HepG2 (cell line): Measurements from ENCODE around the gene SPATA25. TPM values are rescaled to one million over a fixed set of nuclear protein-coding genes. Genes with fewer than 3 reads are reported as not detected.

Source experiments
- CAMTA2 ChIP-seq: sonication (generic); formaldehyde crosslinking; IDR thresholded peaks from 2 replicates; pipeline ENCODE4 v1.4.0; 2020; ENCODE audit warnings: mild to moderate bottlenecking, missing genetic modification reagents, borderline replicate concordance
- CCDC6 ChIP-seq: sonication (generic); formaldehyde crosslinking; IDR thresholded peaks from 2 replicates; pipeline ENCODE4 v1.8.1; 2022; ENCODE audit warnings: mild to moderate bottlenecking, missing genetic modification reagents, moderate library complexity
- ISL2 ChIP-seq: sonication (generic); formaldehyde crosslinking; IDR thresholded peaks from 2 replicates; pipeline ENCODE4 v1.5.0; 2020; ENCODE audit warnings: missing genetic modification reagents
- KAT7 ChIP-seq: IDR thresholded peaks from 2 replicates; pipeline ENCODE4 v1.6.1; 2018; ENCODE audit warnings: borderline replicate concordance, missing compliant biosample characterization
- MXD4 ChIP-seq: IDR thresholded peaks from 2 replicates; pipeline ENCODE4 v1.6.1; 2016; ENCODE audit warnings: mild to moderate bottlenecking, missing biosample characterization, missing genetic modification reagents
- RORA ChIP-seq: sonication (generic); formaldehyde crosslinking; IDR thresholded peaks from 2 replicates; pipeline ENCODE4 v1.5.0; 2020; ENCODE audit warnings: mild to moderate bottlenecking, missing genetic modification reagents, moderate library complexity
- SP1 ChIP-seq, 2 experiments: fragments of 450-650 bp in 1 of 2; sonication (generic) in 1 of 2; formaldehyde crosslinking in 1 of 2; IDR thresholded peaks; 2 replicates each; pipeline versions ENCODE4 v1.4.0 to v1.6.1; 2016 to 2020; ENCODE audit warnings: missing genetic modification reagents in 1 of 2
- ZC3H4 ChIP-seq: sonication (generic); formaldehyde crosslinking; IDR thresholded peaks from 2 replicates; pipeline ENCODE4 v1.4.0; 2020; ENCODE audit warnings: missing genetic modification reagents, borderline replicate concordance
- ZFP36L1 ChIP-seq: sonication (generic); formaldehyde crosslinking; IDR thresholded peaks from 2 replicates; pipeline ENCODE4 v1.8.0; 2022; ENCODE audit warnings: mild to moderate bottlenecking, missing genetic modification reagents, moderate library complexity
- ZNF160 ChIP-seq: sonication (generic); formaldehyde crosslinking; IDR thresholded peaks from 2 replicates; pipeline ENCODE4 v1.8.0; 2022; ENCODE audit warnings: mild to moderate bottlenecking, inconsistent platforms, missing genetic modification reagents
- ZNF567 ChIP-seq: sonication (generic); formaldehyde crosslinking; IDR thresholded peaks from 2 replicates; pipeline ENCODE4 v1.8.1; 2023; ENCODE audit warnings: mild to moderate bottlenecking, missing genetic modification reagents, borderline replicate concordance
- polyA plus RNA-seq, 8 experiments: library from polyadenylated mRNA; depleted of rRNA in 3 of 8; stranded (reverse) in 7 of 8; unstranded in 1 of 8; fragments of >200 nt; fragmentation: Illumina TruSeq in 4 of 8; extraction: Trizol in 4 of 8; gene quantifications; 2 replicates each; pipeline versions ENCODE4 v1.2.1 to v1.2.3, GENCODE V29; 2011 to 2016; ENCODE audit warnings: low read depth in 4 of 8, missing spikeins in 1 of 8, mixed read lengths in 1 of 8; ENCODE audit not compliant: insufficient read depth in 1 of 8
- total RNA-seq, 5 experiments: library from RNA; depleted of rRNA; stranded (reverse); fragments of >200 nt; fragmentation: Illumina TruSeq; extraction: Trizol; gene quantifications; 2 replicates each; pipeline ENCODE4 v1.2.3, GENCODE V29; 2016; ENCODE audit warnings: low read depth in 1 of 5
- TF ChIP-seq, protein P1 (sequence below): sonication (generic); formaldehyde crosslinking; IDR thresholded peaks from 2 replicates; pipeline ENCODE4; 2020; ENCODE audit warnings: missing genetic modification reagents, mild to moderate bottlenecking, borderline replicate concordance
- TF ChIP-seq, protein P2 (sequence below): sonication (generic); formaldehyde crosslinking; IDR thresholded peaks from 2 replicates; pipeline ENCODE4 v1.5.1; 2020; ENCODE audit warnings: mild to moderate bottlenecking, missing genetic modification reagents, borderline replicate concordance
- TF ChIP-seq, protein P3 (sequence below): sonication (generic); formaldehyde crosslinking; IDR thresholded peaks from 2 replicates; pipeline ENCODE4 v1.4.0; 2020; ENCODE audit warnings: missing genetic modification reagents
- TF ChIP-seq, protein P4 (sequence below): sonication (generic); formaldehyde crosslinking; IDR thresholded peaks from 2 replicates; pipeline ENCODE4 v1.9.0; 2022; ENCODE audit warnings: missing genetic modification reagents, mild to moderate bottlenecking, borderline replicate concordance

SPATA25 gene
- total and polyA plus RNA-seq, 2 of the 13 experiments (the other 11 are each of a cell fraction or from before 2014, with no cell fraction given): 4.8 to 7.6 TPM

DNA sequence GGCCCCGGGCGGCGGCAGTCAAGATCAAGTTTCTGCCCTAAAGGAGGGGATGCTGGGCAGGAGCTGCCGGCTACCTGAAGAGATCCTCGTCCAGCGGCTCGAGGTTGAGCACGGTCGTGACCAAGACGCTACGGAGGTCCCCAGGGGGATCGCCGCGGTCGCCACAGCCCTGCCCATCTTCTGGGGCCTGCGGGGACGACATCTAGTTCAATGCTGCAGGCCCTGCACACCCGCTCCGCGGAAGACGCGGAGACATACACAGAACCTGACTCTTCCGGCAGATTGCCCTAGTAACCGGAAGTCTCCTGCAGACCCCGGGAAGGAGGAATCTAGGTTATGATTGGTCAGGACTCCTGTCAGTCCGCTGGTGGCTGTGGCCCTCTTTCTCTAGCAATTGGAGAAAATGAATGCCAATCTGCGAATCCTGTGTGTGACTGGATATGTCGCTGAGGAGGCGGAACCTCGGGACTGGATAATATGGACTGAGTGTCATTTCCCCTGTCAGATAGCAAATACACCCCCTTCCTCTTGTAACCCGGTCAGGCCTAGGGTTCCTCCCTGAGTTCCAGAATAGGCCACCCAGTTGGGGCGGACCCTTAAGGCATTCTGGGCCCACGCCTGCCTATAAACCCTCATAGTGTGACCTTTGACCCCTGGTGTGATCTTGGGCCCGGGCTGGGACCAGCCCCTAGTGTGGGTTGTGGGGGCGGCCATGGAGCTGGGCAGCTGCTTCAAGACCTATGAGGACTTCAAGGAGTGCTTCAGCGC, 30.1 kb downstream of the SPATA25 start, which contains the start of the genes ACOT8 and ZSWIM3 (continued):
- TF ChIP-seq CCDC6 (CRISPR knock-in tag): no peak
- no peak; the same call in 1 of the 2 replicates for TF ChIP-seq KAT7 (CRISPR knock-in tag)
- 0 out of 2 replicates have a peak, but pooled peaks have one; percentile 41 for TF ChIP-seq ZFP36L1 (CRISPR knock-in tag)
- no peak for TF ChIP-seq ZNF160 (CRISPR knock-in tag)
- TF ChIP-seq ZNF567 (CRISPR knock-in tag): peak; percentile 67; the same call in 1 of the 2 replicates
- 0 out of 2 replicates have a peak, but pooled peaks have one; percentile 66 for TF ChIP-seq CAMTA2 (CRISPR knock-in tag)
- TF ChIP-seq MXD4 (CRISPR knock-in tag): peak; percentile 97
- TF ChIP-seq, protein P1, sequence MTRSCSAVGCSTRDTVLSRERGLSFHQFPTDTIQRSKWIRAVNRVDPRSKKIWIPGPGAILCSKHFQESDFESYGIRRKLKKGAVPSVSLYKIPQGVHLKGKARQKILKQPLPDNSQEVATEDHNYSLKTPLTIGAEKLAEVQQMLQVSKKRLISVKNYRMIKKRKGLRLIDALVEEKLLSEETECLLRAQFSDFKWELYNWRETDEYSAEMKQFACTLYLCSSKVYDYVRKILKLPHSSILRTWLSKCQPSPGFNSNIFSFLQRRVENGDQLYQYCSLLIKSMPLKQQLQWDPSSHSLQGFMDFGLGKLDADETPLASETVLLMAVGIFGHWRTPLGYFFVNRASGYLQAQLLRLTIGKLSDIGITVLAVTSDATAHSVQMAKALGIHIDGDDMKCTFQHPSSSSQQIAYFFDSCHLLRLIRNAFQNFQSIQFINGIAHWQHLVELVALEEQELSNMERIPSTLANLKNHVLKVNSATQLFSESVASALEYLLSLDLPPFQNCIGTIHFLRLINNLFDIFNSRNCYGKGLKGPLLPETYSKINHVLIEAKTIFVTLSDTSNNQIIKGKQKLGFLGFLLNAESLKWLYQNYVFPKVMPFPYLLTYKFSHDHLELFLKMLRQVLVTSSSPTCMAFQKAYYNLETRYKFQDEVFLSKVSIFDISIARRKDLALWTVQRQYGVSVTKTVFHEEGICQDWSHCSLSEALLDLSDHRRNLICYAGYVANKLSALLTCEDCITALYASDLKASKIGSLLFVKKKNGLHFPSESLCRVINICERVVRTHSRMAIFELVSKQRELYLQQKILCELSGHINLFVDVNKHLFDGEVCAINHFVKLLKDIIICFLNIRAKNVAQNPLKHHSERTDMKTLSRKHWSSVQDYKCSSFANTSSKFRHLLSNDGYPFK (CRISPR knock-in tag): peak; percentile 83; the same call in 1 of the 2 replicates
- TF ChIP-seq, protein P2, sequence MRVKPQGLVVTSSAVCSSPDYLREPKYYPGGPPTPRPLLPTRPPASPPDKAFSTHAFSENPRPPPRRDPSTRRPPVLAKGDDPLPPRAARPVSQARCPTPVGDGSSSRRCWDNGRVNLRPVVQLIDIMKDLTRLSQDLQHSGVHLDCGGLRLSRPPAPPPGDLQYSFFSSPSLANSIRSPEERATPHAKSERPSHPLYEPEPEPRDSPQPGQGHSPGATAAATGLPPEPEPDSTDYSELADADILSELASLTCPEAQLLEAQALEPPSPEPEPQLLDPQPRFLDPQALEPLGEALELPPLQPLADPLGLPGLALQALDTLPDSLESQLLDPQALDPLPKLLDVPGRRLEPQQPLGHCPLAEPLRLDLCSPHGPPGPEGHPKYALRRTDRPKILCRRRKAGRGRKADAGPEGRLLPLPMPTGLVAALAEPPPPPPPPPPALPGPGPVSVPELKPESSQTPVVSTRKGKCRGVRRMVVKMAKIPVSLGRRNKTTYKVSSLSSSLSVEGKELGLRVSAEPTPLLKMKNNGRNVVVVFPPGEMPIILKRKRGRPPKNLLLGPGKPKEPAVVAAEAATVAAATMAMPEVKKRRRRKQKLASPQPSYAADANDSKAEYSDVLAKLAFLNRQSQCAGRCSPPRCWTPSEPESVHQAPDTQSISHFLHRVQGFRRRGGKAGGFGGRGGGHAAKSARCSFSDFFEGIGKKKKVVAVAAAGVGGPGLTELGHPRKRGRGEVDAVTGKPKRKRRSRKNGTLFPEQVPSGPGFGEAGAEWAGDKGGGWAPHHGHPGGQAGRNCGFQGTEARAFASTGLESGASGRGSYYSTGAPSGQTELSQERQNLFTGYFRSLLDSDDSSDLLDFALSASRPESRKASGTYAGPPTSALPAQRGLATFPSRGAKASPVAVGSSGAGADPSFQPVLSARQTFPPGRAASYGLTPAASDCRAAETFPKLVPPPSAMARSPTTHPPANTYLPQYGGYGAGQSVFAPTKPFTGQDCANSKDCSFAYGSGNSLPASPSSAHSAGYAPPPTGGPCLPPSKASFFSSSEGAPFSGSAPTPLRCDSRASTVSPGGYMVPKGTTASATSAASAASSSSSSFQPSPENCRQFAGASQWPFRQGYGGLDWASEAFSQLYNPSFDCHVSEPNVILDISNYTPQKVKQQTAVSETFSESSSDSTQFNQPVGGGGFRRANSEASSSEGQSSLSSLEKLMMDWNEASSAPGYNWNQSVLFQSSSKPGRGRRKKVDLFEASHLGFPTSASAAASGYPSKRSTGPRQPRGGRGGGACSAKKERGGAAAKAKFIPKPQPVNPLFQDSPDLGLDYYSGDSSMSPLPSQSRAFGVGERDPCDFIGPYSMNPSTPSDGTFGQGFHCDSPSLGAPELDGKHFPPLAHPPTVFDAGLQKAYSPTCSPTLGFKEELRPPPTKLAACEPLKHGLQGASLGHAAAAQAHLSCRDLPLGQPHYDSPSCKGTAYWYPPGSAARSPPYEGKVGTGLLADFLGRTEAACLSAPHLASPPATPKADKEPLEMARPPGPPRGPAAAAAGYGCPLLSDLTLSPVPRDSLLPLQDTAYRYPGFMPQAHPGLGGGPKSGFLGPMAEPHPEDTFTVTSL (CRISPR knock-in tag): no peak
- TF ChIP-seq, protein P3, sequence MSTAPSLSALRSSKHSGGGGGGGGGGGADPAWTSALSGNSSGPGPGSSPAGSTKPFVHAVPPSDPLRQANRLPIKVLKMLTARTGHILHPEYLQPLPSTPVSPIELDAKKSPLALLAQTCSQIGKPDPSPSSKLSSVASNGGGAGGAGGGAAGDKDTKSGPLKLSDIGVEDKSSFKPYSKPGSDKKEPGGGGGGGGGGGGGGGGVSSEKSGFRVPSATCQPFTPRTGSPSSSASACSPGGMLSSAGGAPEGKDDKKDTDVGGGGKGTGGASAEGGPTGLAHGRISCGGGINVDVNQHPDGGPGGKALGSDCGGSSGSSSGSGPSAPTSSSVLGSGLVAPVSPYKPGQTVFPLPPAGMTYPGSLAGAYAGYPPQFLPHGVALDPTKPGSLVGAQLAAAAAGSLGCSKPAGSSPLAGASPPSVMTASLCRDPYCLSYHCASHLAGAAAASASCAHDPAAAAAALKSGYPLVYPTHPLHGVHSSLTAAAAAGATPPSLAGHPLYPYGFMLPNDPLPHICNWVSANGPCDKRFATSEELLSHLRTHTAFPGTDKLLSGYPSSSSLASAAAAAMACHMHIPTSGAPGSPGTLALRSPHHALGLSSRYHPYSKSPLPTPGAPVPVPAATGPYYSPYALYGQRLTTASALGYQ (CRISPR knock-in tag): 0 out of 2 replicates have a peak, but pooled peaks have one; percentile 26
- no peak; the same call in 1 of the 2 replicates for TF ChIP-seq ZC3H4
- TF ChIP-seq SP1 (IDR thresholded peaks at IDR 0.05): no peak
- TF ChIP-seq SP1 (CRISPR knock-in tag; IDR thresholded peaks at IDR 0.05): peak; percentile 57
- TF ChIP-seq, protein P4, sequence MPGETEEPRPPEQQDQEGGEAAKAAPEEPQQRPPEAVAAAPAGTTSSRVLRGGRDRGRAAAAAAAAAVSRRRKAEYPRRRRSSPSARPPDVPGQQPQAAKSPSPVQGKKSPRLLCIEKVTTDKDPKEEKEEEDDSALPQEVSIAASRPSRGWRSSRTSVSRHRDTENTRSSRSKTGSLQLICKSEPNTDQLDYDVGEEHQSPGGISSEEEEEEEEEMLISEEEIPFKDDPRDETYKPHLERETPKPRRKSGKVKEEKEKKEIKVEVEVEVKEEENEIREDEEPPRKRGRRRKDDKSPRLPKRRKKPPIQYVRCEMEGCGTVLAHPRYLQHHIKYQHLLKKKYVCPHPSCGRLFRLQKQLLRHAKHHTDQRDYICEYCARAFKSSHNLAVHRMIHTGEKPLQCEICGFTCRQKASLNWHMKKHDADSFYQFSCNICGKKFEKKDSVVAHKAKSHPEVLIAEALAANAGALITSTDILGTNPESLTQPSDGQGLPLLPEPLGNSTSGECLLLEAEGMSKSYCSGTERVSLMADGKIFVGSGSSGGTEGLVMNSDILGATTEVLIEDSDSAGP (CRISPR knock-in tag): peak; percentile 85; the same call in 1 of the 2 replicates
- TF ChIP-seq RORA: no peak
- peak; percentile 21; the same call in 1 of the 2 replicates for TF ChIP-seq ISL2 (CRISPR knock-in tag)
